Astrocyte of the spinal cord (primary cell): ENCODE results near the gene ATP11C.

ENCODE experiments used
- DNase-seq: peaks from one replicate; pipeline ENCODE4 v3.0.0; 2011; ENCODE audit warnings: low read depth, low spot score
- H3K4me3 ChIP-seq: 2 replicates; pipeline ENCODE4 v1.5.1; 2011; ENCODE audit warnings: low read depth, mild to moderate bottlenecking, low read length, moderate library complexity
- CTCF ChIP-seq: IDR thresholded peaks from 2 replicates; pipeline ENCODE4 v1.5.1; 2012; ENCODE audit warnings: low read depth, mild to moderate bottlenecking, low read length, inconsistent platforms
- in situ Hi-C: cut with HindIII; loops from 2 replicates; pipeline ENCODE4 v1.10.0; 2017; ENCODE audit warnings: low sequenced_read_pairs

The ATP11C gene

GRCh38 chrX:139762400-139763183, 170.3 kb downstream of the ATP11C start:
- no peak for TF ChIP-seq CTCF
- in situ Hi-C loops: no loop called here
- H3K4me3 ChIP-seq: no peak overlapping the region
- DNase-seq: no peak

GRCh38 chrX:139759637-139760036, 173.2 kb downstream of the ATP11C start:
- no peak overlapping the region for H3K4me3 ChIP-seq
- peak; percentile 58 for TF ChIP-seq CTCF
- peak; percentile 28 for DNase-seq
- in situ Hi-C loops: no loop called here

- no peak for DNase-seq
- no peak for TF ChIP-seq CTCF
- no peak overlapping the region for H3K4me3 ChIP-seq
- in situ Hi-C loops: no loop called here
These were observed 174.0 kb downstream of the ATP11C start for GRCh38 chrX:139758809-139759208.

- H3K4me3 ChIP-seq: no peak overlapping the region
- no peak for TF ChIP-seq CTCF
- DNase-seq: no peak
- in situ Hi-C loops: no loop called here
These were observed 174.6 kb downstream of the ATP11C start for GRCh38 chrX:139758250-139758649.

GRCh38 chrX:139751053-139751452, 181.8 kb downstream of the ATP11C start:
- no peak overlapping the region for H3K4me3 ChIP-seq
- in situ Hi-C loops: no loop called here
- DNase-seq: no peak
- TF ChIP-seq CTCF: no peak

- H3K4me3 ChIP-seq: no peak overlapping the region
- no peak for DNase-seq
- no peak for TF ChIP-seq CTCF
- in situ Hi-C loops: no loop called here
These were observed 182.5 kb downstream of the ATP11C start for GRCh38 chrX:139750390-139750789.
